Hypothalamus (tissue), 51 donors: ENCODE results near the gene COX4I1.
"Not testable (repeated sequence)": the region's sequence is repeated elsewhere in the genome, so short reads cannot be mapped to it uniquely, and the experiment has no call there.

Source experiments
- DNase-seq, 51 donors: peaks; one replicate each; lab custom pipeline; 2025; lab: John Stamatoyannopoulos, UW

Gene COX4I1

DNA sequence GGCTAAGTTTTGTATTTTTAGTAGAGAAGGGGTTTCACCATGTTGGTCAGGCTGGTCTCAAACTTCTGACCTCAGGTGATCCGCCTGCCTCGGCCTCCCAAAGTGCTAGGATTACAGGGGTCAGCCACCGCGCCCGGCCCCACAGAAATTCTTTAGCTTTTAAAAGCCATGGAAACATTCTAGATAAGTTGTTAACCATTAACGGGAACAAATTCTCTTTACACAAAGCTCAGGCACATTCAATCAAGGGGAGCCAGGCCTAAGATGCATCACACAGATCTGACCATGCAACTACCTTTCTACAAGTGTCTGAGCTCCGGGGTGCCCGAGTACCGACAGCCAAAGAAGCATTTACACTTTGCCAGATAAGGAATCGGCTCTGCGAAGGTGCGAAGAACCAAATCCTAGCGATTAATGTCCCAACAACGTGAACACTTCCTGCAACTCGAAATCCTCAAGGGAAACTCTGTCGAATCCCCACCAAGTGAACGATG, 1.2 kb upstream of the COX4I1 start:
- DNase-seq = no peak

DNA sequence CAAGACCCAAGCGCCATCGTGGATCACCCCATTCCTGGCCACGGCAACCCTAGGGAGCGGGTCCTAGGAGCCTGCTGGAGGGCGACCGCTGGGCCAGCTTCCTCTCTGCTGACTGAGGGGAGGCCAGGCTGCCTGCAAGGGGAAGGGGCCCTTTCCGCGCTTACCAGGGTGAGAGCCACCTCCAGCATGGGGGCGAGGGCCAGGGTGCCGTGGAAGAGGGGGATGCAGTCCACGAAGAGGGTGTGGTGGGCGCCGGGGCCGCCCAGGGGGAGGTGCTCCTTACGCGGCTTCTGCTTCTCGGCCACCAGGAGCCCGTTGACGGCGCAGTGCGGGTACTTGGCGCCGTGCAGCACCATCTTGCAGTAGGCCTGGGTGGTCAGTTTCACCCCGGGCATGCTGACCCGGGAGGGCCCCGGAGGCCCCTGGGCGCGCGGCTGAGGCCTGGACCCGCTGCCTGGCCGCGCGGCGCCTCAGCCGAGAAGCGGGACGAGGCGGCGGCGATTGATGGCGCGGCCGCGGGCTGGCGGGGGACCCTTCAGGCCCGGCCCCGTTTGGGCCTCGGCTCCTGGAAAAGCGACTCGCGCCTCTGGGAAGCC, 496 bp upstream of the COX4I1 start:
- DNase-seq = peak in 5 of 51 donors; percentile 29 to 56 (median 33)

DNA sequence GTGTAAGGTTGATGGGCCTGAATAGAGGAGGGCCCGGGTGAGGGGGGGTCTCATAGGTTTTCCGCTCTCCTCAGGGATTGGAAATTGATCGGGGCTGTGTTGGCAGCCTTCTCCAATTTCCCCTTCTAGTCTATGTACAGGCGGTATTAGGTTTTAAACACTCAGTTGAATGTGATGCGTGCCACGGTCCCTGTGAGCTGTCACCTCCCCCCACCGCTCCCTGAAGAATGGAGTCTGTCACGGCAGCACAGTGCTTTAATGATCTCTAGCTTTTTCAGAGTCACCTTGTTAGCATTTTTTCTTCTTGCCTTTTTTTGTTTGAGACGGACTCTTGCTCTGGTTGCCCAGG, 800 bp downstream of the COX4I1 start:
- DNase-seq = peak in 1 of 51 donors; percentile 12

DNA sequence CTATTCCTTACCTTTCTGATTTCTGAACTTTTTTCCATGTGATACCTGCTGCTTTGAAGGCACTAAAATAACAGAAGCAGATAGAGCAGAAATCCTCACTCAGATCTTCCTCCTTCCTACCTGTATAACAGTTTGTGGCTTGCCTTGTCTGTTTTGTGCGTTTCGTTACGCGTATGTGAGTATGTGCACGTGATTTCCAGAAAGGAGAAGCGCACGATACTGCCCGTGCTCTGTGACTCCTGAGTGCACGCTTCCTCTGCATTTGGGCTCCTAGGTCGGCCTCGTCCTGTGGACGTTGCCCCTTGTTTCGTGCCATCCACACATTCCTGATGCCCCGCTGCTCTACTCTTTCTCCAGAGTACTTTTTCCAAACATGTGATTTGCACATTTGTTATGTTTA, 4.1 kb downstream of the COX4I1 start:
- DNase-seq = no peak

DNA sequence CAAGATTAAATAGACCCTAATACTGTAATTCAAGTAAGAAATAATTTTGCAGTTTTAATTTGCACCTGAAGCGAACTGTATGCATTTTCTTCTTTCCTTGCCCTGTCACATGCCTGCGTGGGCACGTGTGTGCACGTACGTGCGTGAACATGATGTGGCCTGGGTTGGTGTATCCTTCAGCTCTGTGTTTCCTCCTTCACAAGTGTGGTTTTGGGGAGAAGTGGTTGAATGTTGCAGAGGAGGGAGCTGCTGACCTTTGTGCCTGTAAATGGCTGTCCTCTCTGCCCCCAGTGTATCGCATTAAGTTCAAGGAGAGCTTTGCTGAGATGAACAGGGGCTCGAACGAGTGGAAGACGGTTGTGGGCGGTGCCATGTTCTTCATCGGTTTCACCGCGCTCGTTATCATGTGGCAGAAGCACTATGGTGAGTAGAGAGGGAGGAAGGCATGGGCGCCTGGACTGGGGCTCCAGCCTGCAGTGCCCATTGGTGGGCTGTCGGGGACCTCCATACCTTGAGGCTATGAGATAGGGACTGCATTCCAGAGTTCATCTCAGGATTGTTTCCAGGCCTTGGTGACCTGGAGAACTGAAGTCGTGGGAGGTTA, 6.0 kb downstream of the COX4I1 start:
- DNase-seq = no peak

DNA sequence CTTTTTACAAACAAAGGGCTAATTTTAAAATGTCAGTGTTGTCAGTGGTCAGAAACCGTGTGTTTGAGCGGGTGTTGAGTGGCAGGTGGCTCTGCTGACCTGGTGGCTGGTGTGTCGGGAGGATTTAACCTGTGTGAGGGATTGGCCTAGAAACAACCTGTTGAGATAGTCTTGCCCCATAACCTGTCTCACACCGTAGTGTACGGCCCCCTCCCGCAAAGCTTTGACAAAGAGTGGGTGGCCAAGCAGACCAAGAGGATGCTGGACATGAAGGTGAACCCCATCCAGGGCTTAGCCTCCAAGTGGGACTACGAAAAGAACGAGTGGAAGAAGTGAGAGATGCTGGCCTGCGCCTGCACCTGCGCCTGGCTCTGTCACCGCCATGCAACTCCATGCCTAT, 7.0 kb downstream of the COX4I1 start:
- DNase-seq = no peak

DNA sequence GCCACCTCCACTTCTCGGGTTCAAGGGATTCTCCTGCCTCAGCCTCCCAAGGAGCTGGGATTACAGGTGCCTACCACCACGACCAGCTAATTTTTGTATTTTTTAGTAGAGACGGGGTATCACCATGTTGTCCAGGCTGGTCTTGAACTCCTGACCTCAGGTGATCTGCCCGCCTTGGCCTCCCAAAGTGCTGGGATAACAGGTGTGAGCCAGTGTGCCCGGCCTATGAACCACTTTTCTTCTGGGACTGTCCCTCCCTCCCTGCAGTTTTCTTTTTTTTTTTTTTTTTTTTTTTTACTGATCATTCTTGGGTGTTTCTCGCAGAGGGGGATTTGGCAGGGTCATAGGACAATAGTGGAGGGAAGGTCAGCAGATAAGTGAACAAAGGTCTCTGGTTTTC, 7.8 kb downstream of the COX4I1 start:
- not testable (repeated sequence) for DNase-seq

DNA sequence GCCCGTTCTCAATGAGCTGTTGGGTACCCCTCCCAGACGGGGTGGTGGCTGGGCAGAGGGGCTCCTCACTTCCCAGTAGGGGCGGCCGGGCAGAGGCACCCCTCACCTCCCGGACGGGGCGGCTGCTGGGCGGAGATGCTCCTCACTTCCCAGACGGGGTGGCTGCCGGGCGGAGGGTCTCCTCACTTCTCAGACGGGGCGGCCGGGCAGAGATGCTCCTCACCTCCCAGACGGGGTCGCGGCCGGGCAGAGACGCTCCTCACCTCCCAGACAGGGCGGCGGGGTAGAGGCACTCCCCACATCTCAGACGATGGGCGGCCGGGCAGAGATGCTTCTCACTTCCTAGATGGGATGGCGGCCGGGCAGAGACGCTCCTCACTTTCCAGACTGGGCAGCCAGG, 8.6 kb downstream of the COX4I1 start:
- not testable (repeated sequence) for DNase-seq

DNA sequence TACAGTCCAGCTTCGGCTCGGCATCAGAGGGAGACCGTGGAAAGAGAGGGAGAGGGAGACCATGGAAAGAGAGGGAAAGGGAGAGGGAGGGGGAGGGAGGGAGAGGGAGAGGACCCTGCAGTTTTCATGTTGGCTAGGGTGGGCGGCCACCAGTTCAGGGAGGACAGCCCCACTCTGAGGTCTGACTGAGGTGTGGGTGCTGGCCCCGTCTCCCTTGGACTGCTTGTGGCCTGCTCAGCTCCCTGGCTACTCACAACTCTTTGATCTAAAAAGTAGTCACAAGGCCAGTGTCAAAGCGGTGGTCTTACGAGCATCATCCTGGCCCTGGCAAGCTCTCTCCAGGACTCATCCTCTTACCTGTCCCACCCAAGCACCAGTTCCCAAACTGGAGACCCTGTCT, 9.4 kb downstream of the COX4I1 start:
- no peak for DNase-seq

DNA sequence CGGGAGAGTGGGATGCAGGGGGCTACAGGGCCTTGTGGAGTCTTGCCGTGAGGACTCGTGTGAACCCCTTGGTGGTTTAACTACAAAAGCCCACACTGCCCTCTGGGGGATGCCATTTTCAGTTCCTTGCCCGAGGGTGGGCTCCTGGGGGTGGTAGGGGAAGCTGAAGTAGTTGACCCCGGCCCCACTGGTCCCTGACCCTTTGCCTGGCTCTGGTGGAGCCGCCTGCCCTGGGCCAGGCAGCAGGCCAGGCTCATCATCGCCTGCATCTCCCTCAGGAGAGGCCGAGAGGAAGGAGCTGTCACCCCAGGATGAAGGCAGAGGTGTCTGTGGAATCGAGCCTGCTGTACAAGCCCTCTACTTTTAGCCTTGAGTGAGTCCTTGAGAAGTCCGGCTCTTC, 10.2 kb downstream of the COX4I1 start:
- no peak for DNase-seq

DNA sequence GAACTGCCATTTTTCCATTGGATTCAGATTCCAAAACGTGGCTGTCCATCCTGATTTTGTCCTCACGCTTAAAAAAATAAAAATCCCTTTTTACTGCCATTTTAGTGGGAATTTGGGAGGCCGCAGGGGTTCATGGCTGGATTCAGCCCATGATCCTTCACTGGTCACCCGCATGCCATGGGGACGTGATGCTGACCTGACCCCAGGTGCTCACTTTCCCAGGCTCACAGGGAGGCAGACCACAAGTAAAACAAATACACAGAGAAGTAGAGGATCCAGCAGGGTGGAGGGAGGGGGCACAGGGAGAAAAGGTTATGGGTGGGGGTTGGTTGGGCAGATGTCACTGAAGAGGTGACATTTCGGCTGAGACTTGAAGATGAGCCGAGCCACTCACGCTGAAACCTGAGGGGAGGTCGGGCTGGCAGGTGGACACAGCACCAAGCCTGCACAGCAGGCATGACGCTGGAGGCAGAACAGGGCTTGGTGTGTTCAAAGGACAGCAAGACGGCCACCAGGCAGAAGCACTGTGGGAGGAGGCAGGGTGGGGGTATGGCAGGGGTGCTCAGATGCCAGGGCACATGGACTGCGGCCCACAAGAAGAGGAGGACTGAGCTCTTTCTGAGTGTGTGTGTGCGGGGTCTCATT, 10.7 kb downstream of the COX4I1 start:
- DNase-seq = no peak

DNA sequence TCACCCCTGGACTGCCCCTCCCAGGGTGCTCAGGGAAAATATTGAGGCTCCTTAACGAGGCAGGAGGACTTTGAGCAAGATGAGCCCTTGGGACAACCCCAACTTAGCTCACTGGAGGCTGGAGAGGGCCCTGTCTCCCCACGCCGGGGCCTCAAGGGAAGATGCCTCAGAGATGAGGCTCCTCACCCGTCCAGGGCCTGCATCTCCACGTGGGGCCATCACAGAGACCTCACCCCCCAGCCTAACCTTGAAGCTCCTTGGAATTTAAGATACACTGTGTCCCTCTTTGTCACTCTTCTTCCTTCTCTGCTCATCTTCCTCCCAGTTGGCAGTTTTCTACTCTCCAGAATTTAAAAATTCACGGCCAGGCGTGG, 11.2 kb downstream of the COX4I1 start:
- no peak for DNase-seq

DNA sequence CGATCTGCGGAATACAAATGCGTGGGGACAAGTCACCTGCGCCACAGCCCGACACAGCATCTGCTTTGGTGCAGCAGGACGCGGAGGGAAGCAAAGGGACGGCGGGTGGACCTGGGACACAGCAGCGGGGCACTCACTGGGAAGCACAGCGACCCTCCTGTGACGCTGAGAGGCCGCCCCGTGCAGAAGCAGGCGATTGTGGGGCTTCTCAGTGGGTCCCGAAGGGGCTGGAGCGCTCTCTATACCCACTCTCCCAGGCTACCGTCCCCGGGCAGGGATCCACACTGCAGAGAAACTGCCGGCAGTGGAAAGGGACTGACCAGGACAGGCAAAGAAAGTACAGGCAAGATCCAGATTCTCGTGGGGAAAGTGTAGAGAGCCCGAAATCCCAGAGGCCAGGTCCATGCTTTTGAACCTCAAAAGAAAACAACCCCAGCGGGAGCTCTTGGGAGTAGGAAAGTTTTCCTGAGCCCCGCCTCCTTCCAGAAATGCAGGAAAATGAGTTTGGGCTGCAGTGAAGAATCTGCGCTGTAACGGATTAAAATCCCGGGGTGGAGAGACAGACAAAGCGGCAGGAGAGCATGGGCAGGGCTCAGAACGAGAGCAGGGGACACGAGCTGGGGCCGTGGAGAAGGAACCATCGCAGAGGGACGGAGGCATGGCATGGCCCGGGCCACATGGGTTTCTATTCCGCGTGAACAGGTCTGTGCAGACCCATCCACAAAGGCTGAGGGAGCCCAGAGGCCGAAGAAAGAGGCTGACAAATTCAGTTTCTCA, 12.7 kb downstream of the COX4I1 start:
- no peak for DNase-seq

DNA sequence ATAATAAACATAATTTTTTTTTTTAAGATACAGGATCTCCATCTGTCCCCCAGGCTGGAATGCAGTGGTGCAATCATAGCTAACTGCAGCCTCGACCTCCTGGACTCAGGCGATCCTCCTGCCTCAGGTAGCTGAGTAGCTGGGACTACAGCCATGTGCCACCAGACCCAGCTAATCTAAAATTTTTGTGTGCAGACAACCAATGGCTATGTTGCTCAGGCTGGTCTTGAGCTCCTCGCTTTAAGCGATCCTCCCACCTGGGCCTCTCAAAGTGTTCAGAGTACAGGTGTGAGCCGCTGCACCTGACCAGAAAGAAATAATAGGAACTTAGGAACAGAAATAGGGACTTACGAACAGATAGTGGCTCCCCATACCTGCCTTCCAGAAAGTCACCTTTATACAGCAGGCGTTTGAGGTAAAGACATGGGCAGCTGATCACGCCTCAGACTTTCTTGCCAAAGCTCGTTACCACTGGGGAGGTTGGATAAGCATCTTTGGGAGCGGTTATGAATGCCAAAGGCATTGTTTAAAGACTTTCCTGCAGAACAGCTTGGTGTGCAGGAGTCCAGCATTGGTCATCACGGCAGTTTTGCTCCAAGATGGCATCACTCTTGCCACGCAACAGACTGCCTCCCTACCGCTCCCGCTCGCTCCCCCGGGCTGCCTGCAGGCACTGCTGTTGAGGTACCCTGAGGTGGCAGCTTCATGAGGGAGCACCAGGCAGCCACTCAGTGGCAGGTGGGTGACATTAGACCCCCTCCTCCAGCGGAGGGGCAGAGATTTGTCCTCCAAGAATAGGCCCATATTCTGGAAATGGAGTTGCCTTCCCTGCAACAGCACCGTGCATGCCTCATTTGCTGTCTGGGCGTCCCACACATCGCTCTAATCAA, 13.6 kb downstream of the COX4I1 start:
- DNase-seq = no peak

DNA sequence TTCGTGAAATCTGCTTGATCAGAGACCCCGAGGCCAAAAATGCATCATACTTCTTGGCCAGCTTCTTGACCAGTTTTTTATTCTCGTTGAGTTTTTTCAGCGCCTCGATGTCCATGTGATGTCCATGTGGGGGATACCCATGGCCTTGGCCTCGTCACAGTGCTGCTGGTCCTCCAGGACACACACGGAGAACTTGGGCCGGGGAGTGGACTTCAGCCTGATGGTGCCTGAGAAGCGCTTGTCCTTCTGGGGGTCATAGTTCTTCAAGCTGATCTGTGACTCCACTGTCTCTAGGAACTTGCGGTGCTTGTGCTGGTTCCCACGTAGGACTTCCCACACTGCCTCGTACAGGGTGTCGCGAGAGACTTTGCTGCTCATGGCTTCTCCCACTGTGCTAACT, 16.7 kb downstream of the COX4I1 start:
- no peak for DNase-seq

DNA sequence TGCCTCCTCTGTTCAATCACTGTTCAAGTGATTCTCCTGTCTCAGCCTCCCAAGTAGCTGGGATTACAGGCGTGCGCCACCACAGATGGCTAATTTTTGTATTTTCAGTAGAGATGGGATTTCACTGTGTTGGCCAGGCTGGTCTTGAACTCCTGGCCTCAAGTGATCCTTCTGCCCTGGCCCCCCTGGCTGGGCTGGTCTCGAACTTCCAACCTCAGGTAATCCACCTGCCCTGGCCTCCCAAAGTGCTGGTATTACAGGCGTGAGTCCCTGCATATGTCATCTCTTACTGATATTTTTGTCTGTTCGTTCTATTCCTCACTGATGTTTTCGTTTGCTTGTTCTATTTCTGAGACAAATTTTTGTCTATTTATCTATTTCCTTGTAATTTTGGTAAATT, 17.7 kb downstream of the COX4I1 start:
- not testable (repeated sequence) for DNase-seq

DNA sequence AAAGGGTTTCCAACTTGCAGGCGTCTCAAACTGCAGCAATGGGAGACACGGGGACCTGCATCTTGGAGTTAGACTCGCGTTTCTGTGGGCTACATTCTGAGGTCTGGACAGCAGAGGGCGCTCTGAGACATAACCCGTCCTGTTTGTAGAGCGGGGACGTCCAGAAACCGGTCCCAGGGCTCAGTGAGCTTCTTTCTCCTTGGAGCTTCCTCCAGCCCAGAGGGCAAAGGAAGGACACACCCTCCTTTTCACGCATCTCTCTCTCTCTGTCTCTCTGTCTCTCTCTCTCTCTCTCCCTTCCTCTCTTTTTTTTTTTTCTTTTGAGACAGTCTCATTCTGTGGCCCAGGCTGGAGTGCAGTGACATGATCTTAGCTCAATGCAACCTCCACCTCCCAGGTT, 19.8 kb downstream of the COX4I1 start:
- peak in 36 of 51 donors; percentile 4 to 75 (median 40) for DNase-seq

DNA sequence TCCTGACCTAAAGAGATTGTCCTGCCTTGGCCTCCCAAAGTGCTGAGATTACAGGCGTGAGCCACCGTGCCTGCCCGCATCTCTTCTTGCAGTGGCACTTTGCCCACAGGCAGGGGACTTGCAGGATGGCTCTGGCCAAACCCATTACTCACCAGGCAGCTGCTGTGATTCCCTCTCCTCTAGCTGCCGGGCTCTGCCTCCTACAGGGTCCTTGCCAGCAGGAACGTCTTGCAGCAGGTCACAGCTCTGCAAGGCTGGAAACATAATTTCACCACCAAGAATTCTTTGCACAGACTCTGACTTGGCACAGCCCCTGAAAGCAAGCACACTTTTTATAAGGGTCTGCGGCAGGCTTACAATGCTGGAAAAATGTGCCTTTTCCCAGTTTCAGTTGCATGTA, 20.3 kb downstream of the COX4I1 start:
- no peak for DNase-seq

DNA sequence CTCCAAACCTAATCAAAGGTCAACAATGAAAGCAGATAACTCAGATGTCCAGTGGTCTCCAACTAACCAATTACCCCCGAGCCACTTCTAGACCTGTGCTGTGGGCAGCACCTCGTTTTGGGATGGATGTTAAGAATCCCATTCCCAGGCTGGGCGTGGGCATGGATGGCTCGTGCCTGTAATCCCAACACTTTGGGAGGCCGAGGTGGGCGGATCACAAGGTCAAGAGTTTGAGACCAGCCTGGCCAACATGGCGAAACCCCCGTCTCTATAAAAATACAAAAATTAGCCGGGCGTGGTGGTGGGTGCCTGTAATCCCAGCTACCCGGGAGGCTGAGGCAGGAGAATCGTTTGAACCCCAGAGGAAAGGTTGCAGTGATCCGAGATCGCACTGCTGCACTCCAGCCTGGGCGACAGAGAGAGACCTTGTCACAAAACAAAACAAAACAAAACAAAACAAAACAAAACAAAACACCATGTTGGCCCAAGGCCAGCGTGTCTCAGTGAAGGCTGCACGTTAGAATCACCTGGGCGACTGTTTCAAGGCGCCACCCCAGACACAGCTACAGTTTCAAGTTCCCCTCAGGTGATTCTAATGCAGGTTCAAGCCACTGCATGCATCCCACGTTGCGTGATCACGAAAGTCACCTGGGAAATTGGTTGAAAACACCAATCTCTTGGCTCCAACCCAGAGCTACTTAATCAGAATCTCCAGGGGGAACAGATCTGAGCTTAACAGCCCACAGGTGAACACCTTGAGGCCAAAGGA, 21.3 kb downstream of the COX4I1 start:
- DNase-seq = no peak
